ENCODE results near the gene GPR55. TPM values are rescaled to one million over a fixed set of nuclear protein-coding genes. Genes with fewer than 3 reads are reported as not detected.
A peak's percentile ranks its signal among the peaks of the same experiment; 100 is the strongest.

The GPR55 gene
- total and polyA plus RNA-seq, 2 donors (not counting 1 experiment from before 2014, with no cell fraction given), result 3.0 to 4.1 TPM

DNA sequence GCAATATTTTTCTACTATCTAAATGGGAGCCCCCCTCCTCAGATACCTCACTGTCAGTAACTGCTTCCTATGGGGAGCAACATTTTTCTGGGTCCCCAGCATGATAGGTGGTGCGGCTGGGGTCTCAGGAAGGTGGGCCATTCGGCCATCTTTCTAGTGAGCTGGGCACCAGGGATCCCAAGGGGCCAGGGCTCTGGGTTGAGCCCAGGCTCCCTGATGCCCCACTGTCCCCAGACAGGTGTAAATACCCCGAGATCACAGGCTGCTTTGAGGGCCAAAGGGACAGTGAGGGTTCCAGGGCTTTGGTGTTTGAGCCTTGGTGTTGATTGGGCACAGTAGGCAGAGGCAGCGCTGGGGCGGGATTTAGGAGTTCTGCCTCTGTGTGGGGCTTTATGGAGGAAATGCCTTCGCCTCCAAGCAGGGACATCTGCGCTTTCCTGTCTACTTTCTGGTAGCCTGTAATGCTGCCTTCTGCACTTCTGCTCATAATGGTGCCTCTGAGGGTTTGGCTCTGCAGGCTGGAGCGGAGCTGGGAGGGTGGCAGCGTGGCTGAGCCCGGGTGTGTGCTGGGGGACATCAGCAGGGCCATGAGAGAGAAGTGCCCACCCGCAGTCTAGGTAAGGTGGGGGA, 55.0 kb downstream of the GPR55 start:
- CTCF ChIA-PET, result interaction anchor here (3.3 to 5.5 kb wide), 2 partner anchors 21 to 44 kb away, joined by 10 to 40 read pairs; no protein-coding TSS in a partner anchor
- Histone ChIP-seq H3K79me2 (ENCODE audit: control insufficient read depth, insufficient read depth, low read length) (peaks cover 61% of the 10 kb centered on the region), H3K4me1 (ENCODE audit: control insufficient read depth in 2 of 2, insufficient read depth in 2 of 2, low read length in 2 of 2) (peaks cover 88 to 94% of the 10 kb centered on the region in 2 donors), H3K9ac (ENCODE audit: low read length) (no peak overlapping the region), H3K36me3 (replicated peaks in 1 of 2; ENCODE audit: control extremely low read depth in 1 of 2, control insufficient read depth in 1 of 2, extremely low read depth in 1 of 2, insufficient read depth in 2 of 2, low read length in 1 of 2) (peaks cover 0 to 5% of the 10 kb centered on the region in 2 experiments), H3K4me3 (ENCODE audit: control extremely low read depth in 1 of 5, extremely low read depth in 1 of 5, insufficient read depth in 1 of 5, low read depth in 2 of 5, low read length in 4 of 5) (no peak overlapping the region), H2AFZ (ENCODE audit: insufficient read depth, low read depth, low read length, poor library complexity, severe bottlenecking) (peak overlapping the region; percentile 30), H4K20me1 (ENCODE audit: control insufficient read depth, insufficient read depth, low read length, poor library complexity, severe bottlenecking) (peaks cover 5% of the 10 kb centered on the region), H3K9me3 (ENCODE audit: control extremely low read depth in 1 of 3, control insufficient read depth in 2 of 3, insufficient read depth in 1 of 3, low read length in 2 of 3) (no peaks in the 10 kb centered on the region), H3K27me3 (replicated peaks in 1 of 4; ENCODE audit: control extremely low read depth in 1 of 4, control insufficient read depth in 3 of 4, insufficient read depth in 4 of 4, low read length in 3 of 4) (no peaks in the 10 kb centered on the region), H3K27ac (ENCODE audit: low read length in 2 of 2) (peak overlapping the region in 1 of 2 donors; percentile 45), H3K4me2 (replicated peaks; ENCODE audit: low read depth, low read length, poor library complexity, severe bottlenecking) (peak overlapping the region; percentile 48)
- peaks cover 65% of the 10 kb centered on the region for H3K4me1 Mint-ChIP-seq
- TF ChIP-seq EZH2 (IDR thresholded peaks at IDR 0.05; ENCODE audit: borderline replicate concordance, insufficient read depth, low read depth, low read length, poor library complexity, severe bottlenecking), result no peak
- TF ChIP-seq, protein P1, sequence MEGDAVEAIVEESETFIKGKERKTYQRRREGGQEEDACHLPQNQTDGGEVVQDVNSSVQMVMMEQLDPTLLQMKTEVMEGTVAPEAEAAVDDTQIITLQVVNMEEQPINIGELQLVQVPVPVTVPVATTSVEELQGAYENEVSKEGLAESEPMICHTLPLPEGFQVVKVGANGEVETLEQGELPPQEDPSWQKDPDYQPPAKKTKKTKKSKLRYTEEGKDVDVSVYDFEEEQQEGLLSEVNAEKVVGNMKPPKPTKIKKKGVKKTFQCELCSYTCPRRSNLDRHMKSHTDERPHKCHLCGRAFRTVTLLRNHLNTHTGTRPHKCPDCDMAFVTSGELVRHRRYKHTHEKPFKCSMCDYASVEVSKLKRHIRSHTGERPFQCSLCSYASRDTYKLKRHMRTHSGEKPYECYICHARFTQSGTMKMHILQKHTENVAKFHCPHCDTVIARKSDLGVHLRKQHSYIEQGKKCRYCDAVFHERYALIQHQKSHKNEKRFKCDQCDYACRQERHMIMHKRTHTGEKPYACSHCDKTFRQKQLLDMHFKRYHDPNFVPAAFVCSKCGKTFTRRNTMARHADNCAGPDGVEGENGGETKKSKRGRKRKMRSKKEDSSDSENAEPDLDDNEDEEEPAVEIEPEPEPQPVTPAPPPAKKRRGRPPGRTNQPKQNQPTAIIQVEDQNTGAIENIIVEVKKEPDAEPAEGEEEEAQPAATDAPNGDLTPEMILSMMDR (IDR thresholded peaks at IDR 0.05), result no peak
- peak; percentile 13 for DNase-seq
- POLR2A ChIA-PET, result no interaction called here
- no peaks in the 10 kb centered on the region for H3K27me3 Mint-ChIP-seq
- H3K27ac Mint-ChIP-seq, result peak overlapping the region; percentile 67
- no peak overlapping the region for H3K4me3 Mint-ChIP-seq
- ATAC-seq (ENCODE audit: low read depth), result no peak
- intact Hi-C loops (cut with micrococcal nuclease), result loop anchor here (10.0 kb wide), 1 partner anchor 525 kb away; the partner anchor contains the start of gene B3GNT7
- 31% methylated on average over 11 of the region's 11 CpGs for WGBS (ENCODE audit: insufficient coverage)
- no peaks in the 10 kb centered on the region for H3K9me3 Mint-ChIP-seq (ENCODE audit: insufficient read depth)

Measured in B cell (primary cell).